IMR-90 (cell line): ENCODE measurements around the gene UQCRC2. TPM values are rescaled to one million over a fixed set of nuclear protein-coding genes. Genes with fewer than 3 reads are reported as not detected.

Experiments
- ATAC-seq: fragments of 200-7000 bp; cut with Tn5 transposase; 2 replicates; pipeline ENCODE4 v1.9.1; 2020; ENCODE audit warnings: low read depth, mild to moderate bottlenecking, moderate library complexity
- BruUV-seq: library from RNA; stranded (reverse); fragments of 400-500 nt; replicated peaks from 2 replicates; lab custom pipeline; 2021; lab: Mats Ljungman, UMichigan
- CTCF ChIA-PET: fragments of 300-600 bp; formaldehyde crosslinking; extraction: SDS; loops from one replicate; lab custom pipeline; 2021; ENCODE audit warnings: antibody characterized with exemption; lab: Yijun Ruan, JAX
- POLR2A ChIA-PET: fragments of 300-600 bp; sonication (Branson Sonifier 250); formaldehyde crosslinking; loops from one replicate; lab custom pipeline; 2022; ENCODE audit warnings: antibody characterized with exemption; ENCODE audit not compliant: unreplicated experiment; lab: Charles Lee
- DNase-seq: peaks from one replicate; pipeline ENCODE4 v3.0.0; 2013
- H2AFZ ChIP-seq: replicated peaks from 2 replicates; pipeline ENCODE3; 2013; ENCODE audit warnings: low read length, mild to moderate bottlenecking; ENCODE audit not compliant: poor library complexity
- H2AK5ac ChIP-seq: 2 replicates; pipeline ENCODE4 v1.6.1; 2013; ENCODE audit warnings: low read depth, low read length, inconsistent platforms
- H2AK9ac ChIP-seq: replicated peaks from 2 replicates; pipeline ENCODE3; 2013; ENCODE audit warnings: mild to moderate bottlenecking, low read depth, low read length, moderate library complexity; ENCODE audit not compliant: poor library complexity
- H2BK120ac ChIP-seq: 2 replicates; pipeline ENCODE4 v1.6.1; 2013; ENCODE audit warnings: low read depth, low read length, inconsistent platforms
- H2BK15ac ChIP-seq: 3 replicates; pipeline ENCODE4 v1.6.1; 2013; ENCODE audit warnings: low read depth, low read length, inconsistent platforms
- H2BK20ac ChIP-seq: 2 replicates; pipeline ENCODE4 v1.6.1; 2013; ENCODE audit warnings: low read depth, mild to moderate bottlenecking, inconsistent platforms, low read length, moderate library complexity
- H2BK5ac ChIP-seq: 2 replicates; pipeline ENCODE4 v1.6.1; 2013; ENCODE audit warnings: mild to moderate bottlenecking, low read depth, low read length, inconsistent platforms; ENCODE audit not compliant: poor library complexity, severe bottlenecking
- H3K14ac ChIP-seq: replicated peaks from 2 replicates; pipeline ENCODE4 v1.6.1; 2013; ENCODE audit warnings: low read depth, low read length, inconsistent platforms
- H3K18ac ChIP-seq: 2 replicates; pipeline ENCODE4 v1.6.1; 2013; ENCODE audit warnings: low read depth, low read length, control low read depth
- H3K23ac ChIP-seq: 2 replicates; pipeline ENCODE4 v1.6.1; 2013; ENCODE audit warnings: low read depth, low read length, inconsistent platforms
- H3K27ac ChIP-seq: 2 replicates; pipeline ENCODE4 v1.5.1; 2013; ENCODE audit warnings: mild to moderate bottlenecking, control low read depth, low read length; ENCODE audit not compliant: insufficient read depth
- H3K27me3 ChIP-seq: 2 replicates; pipeline ENCODE4 v1.6.1; 2013; ENCODE audit warnings: low read length; ENCODE audit not compliant: control insufficient read depth, insufficient read depth
- H3K36me3 ChIP-seq: 2 replicates; pipeline ENCODE4 v1.6.1; 2013; ENCODE audit warnings: low read length, mixed read lengths; ENCODE audit not compliant: control insufficient read depth, insufficient read depth
- H3K4ac ChIP-seq: 2 replicates; pipeline ENCODE4 v1.6.1; 2013; ENCODE audit warnings: low read depth, low read length, inconsistent platforms
- H3K4me1 ChIP-seq: 2 replicates; pipeline ENCODE4 v1.6.1; 2013; ENCODE audit warnings: low read length, mixed read lengths; ENCODE audit not compliant: control insufficient read depth, insufficient read depth
- H3K4me2 ChIP-seq: 2 replicates; pipeline ENCODE4 v1.6.1; 2013; ENCODE audit warnings: low read depth, mild to moderate bottlenecking, control low read depth, low read length, moderate library complexity
- H3K4me3 ChIP-seq: 2 replicates; pipeline ENCODE4 v1.5.1; 2013; ENCODE audit warnings: low read depth, mild to moderate bottlenecking, control low read depth, low read length, moderate library complexity; ENCODE audit not compliant: insufficient read depth
- H3K56ac ChIP-seq: 2 replicates; pipeline ENCODE4 v1.6.1; 2013; ENCODE audit warnings: low read length, inconsistent platforms; ENCODE audit not compliant: insufficient read depth; ENCODE audit errors: extremely low read depth
- H3K79me1 ChIP-seq, 2 experiments: 2 replicates each; pipeline ENCODE4 v1.6.1; 2013; ENCODE audit warnings: low read length in 2 of 2, inconsistent platforms in 1 of 2, low read depth in 1 of 2
- H3K9ac ChIP-seq: 2 replicates; pipeline ENCODE4 v1.6.1; 2013; ENCODE audit warnings: low read depth, low read length, control low read depth
- H3K9me1 ChIP-seq: 2 replicates; pipeline ENCODE4 v1.6.1; 2013; ENCODE audit warnings: low read length, inconsistent platforms; ENCODE audit not compliant: insufficient read depth
- H3K9me3 ChIP-seq: 2 replicates; pipeline ENCODE4 v1.6.1; 2013; ENCODE audit warnings: low read length; ENCODE audit not compliant: control insufficient read depth, insufficient read depth
- H4K20me1 ChIP-seq: 2 replicates; pipeline ENCODE4 v1.6.1; 2013; ENCODE audit warnings: low read length, inconsistent platforms; ENCODE audit not compliant: insufficient read depth
- H4K5ac ChIP-seq: 2 replicates; pipeline ENCODE4 v1.6.1; 2013; ENCODE audit warnings: mild to moderate bottlenecking, low read depth, low read length, control low read depth
- H4K8ac ChIP-seq, 2 experiments: 2 replicates each; pipeline ENCODE4 v1.6.1; 2013; ENCODE audit warnings: low read depth in 2 of 2, low read length in 2 of 2, control low read depth in 1 of 2, inconsistent platforms in 1 of 2
- H4K91ac ChIP-seq: 2 replicates; pipeline ENCODE4 v1.6.1; 2013; ENCODE audit warnings: low read depth, low read length, inconsistent platforms; ENCODE audit not compliant: insufficient read depth
- BHLHE40 ChIP-seq: fragments of 150-350 bp; IDR thresholded peaks from 2 replicates; pipeline ENCODE4 v1.6.1; 2016; ENCODE audit warnings: mild to moderate bottlenecking, low read depth, low read length
- CEBPB ChIP-seq: IDR thresholded peaks from 2 replicates; pipeline ENCODE4 v1.6.1; 2012; ENCODE audit warnings: low read depth, low read length, improper control_type of control experiment
- CHD1 ChIP-seq: IDR thresholded peaks from 2 replicates; pipeline ENCODE4 v1.6.1; 2012; ENCODE audit warnings: low read depth, low read length, improper control_type of control experiment
- FOS ChIP-seq: fragments of 150-350 bp; IDR thresholded peaks from 2 replicates; pipeline ENCODE4 v1.6.1; 2016; ENCODE audit warnings: low read depth, low read length
- MAFK ChIP-seq: IDR thresholded peaks from 2 replicates; pipeline ENCODE4 v1.6.1; 2012; ENCODE audit warnings: low read depth, low read length, improper control_type of control experiment
- MAZ ChIP-seq: IDR thresholded peaks from 2 replicates; pipeline ENCODE4 v1.6.1; 2012; ENCODE audit warnings: low read depth, mild to moderate bottlenecking, low read length, improper control_type of control experiment, moderate library complexity, borderline replicate concordance
- MXI1 ChIP-seq: IDR thresholded peaks from 2 replicates; pipeline ENCODE4 v1.6.1; 2012; ENCODE audit warnings: low read depth, mild to moderate bottlenecking, low read length, moderate library complexity, borderline replicate concordance
- NFE2L2 ChIP-seq: fragments of 150-350 bp; IDR thresholded peaks from 2 replicates; pipeline ENCODE4 v1.6.1; 2016; ENCODE audit warnings: low read depth, mild to moderate bottlenecking, low read length
- POLR2A ChIP-seq: IDR thresholded peaks from 2 replicates; pipeline ENCODE4 v1.6.1; 2012; ENCODE audit warnings: mild to moderate bottlenecking, low read depth, low read length
- RAD21 ChIP-seq: IDR thresholded peaks from 2 replicates; pipeline ENCODE4 v1.6.1; 2012; ENCODE audit warnings: low read length, improper control_type of control experiment
- RCOR1 ChIP-seq: IDR thresholded peaks from 2 replicates; pipeline ENCODE4 v1.6.1; 2012; ENCODE audit warnings: mild to moderate bottlenecking, low read length, improper control_type of control experiment; ENCODE audit not compliant: insufficient replicate concordance
- RFX5 ChIP-seq: IDR thresholded peaks from 2 replicates; pipeline ENCODE4 v1.8.0; 2012; ENCODE audit warnings: low read depth, mild to moderate bottlenecking, low read length, moderate library complexity
- SMC3 ChIP-seq: fragments of 150-350 bp; IDR thresholded peaks from 2 replicates; pipeline ENCODE4 v1.6.1; 2016; ENCODE audit warnings: low read depth, mild to moderate bottlenecking, antibody characterized with exemption, low read length, moderate library complexity
- WGBS, 2 experiments: methylation state at CpG; one replicate each; pipeline versions ENCODE4 v1.1.5 to v1.1.7; 2013; ENCODE audit warnings: missing lambda C conversion rate in 2 of 2; ENCODE audit not compliant: insufficient read length in 1 of 2; ENCODE audit errors: extremely low coverage in 2 of 2; 5-methylcytosine and 5-hydroxymethylcytosine counted together
- dilution Hi-C: fragments of 300-500 bp; cut with HindIII; formaldehyde crosslinking; loops from one replicate; pipeline ENCODE4 v1.14.3; 2018; ENCODE audit warnings: low sequenced_read_pairs; ENCODE audit not compliant: unreplicated experiment
- in situ Hi-C: fragments of 300-500 bp; cut with MboI; formaldehyde crosslinking; loops from 3 replicates; pipeline ENCODE4 v1.14.3; 2019; ENCODE audit warnings: low sequenced_read_pairs, inconsistent platforms, mixed read lengths
- intact Hi-C: fragments of 100-400 bp; cut with micrococcal nuclease; formaldehyde crosslinking; loops from 2 replicates; pipeline ENCODE4 v1.10.0; 2022
- polyA plus RNA-seq, 3 experiments: library from polyadenylated mRNA; depleted of rRNA; stranded (reverse); fragments of >200 nt; gene quantifications; 2 replicates each; pipeline ENCODE4 v1.2.3, GENCODE V29; 2012; ENCODE audit warnings: low replicate concordance in 1 of 3
- total RNA-seq: library from RNA; depleted of rRNA; stranded (reverse); fragments of >200 nt; gene quantifications from 2 replicates; pipeline ENCODE4 v1.2.3, GENCODE V29; 2012
- TF ChIP-seq, protein P1 (sequence below): conservative IDR thresholded peaks from 2 replicates; pipeline ENCODE4 v1.5.1; 2012; ENCODE audit warnings: mild to moderate bottlenecking, low read depth, low read length, improper control_type of control experiment
- TF ChIP-seq, protein P2 (sequence below): fragments of 150-350 bp; IDR thresholded peaks from 2 replicates; pipeline ENCODE4 v1.6.1; 2016; ENCODE audit warnings: low read depth, mild to moderate bottlenecking, low read length, moderate library complexity, borderline replicate concordance
- TF ChIP-seq, protein P3 (sequence below): fragments of 150-350 bp; IDR thresholded peaks from 2 replicates; pipeline ENCODE4 v1.6.1; 2017; ENCODE audit warnings: mild to moderate bottlenecking, antibody characterized with exemption, low read length, low read depth

Gene UQCRC2
- total and polyA plus RNA-seq, 2 of the 4 experiments (the other 2 are of a cell fraction): 191 to 284 TPM

DNA sequence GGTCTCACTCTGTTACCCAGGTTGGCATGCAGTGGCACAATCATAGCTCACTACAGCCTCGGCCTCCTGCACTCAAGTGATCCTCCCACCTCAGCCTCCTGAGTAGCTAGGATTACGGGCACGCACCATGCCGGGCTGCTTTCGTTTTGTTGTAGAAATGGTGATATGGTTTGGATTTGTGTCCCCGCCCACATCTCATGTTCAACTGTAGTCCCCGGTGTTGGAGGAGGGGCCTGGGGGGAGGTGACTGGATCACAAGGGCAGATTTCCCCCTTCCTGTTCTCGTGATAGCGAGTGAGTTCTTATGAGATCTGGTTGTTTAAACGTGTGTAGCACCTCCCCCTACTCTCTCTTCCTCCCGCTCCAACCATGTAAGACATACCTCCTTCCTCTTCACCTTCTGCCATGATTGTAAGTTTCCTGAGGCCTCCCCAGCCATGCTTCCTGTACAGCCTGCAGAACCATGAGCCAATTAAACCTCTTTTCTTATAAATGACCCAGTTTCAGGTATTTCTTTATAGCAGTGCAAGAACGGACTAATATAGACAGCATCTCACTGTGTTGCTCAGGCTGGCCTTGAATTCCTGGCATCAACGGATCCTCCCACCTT, 41.8 kb downstream of the UQCRC2 start:
- no peak overlapping the region for H3K14ac ChIP-seq
- no peak overlapping the region for H3K4me3 ChIP-seq
- no peaks in the 10 kb centered on the region for H3K9me3 ChIP-seq
- dilution Hi-C loops (no loop called here), intact Hi-C loops (no loop called here), in situ Hi-C loops (loop anchor here (5.0 kb wide), 2 partner anchors 102 to 187 kb away; no protein-coding TSS in a partner anchor)
- no peak overlapping the region for H2BK20ac ChIP-seq
- ChIA-PET CTCF (interaction anchor here (1.3 to 1.4 kb wide), 2 partner anchors 83 to 193 kb away, joined by 3 to 5 read pairs; no protein-coding TSS in a partner anchor), POLR2A (no interaction called here)
- H2AK9ac ChIP-seq: no peak overlapping the region
- H3K27me3 ChIP-seq: no peaks in the 10 kb centered on the region
- H3K9me1 ChIP-seq: no peaks in the 10 kb centered on the region
- no peak overlapping the region for H2BK120ac ChIP-seq
- TF ChIP-seq, protein P1, sequence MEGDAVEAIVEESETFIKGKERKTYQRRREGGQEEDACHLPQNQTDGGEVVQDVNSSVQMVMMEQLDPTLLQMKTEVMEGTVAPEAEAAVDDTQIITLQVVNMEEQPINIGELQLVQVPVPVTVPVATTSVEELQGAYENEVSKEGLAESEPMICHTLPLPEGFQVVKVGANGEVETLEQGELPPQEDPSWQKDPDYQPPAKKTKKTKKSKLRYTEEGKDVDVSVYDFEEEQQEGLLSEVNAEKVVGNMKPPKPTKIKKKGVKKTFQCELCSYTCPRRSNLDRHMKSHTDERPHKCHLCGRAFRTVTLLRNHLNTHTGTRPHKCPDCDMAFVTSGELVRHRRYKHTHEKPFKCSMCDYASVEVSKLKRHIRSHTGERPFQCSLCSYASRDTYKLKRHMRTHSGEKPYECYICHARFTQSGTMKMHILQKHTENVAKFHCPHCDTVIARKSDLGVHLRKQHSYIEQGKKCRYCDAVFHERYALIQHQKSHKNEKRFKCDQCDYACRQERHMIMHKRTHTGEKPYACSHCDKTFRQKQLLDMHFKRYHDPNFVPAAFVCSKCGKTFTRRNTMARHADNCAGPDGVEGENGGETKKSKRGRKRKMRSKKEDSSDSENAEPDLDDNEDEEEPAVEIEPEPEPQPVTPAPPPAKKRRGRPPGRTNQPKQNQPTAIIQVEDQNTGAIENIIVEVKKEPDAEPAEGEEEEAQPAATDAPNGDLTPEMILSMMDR: no peak
- TF ChIP-seq, protein P2, sequence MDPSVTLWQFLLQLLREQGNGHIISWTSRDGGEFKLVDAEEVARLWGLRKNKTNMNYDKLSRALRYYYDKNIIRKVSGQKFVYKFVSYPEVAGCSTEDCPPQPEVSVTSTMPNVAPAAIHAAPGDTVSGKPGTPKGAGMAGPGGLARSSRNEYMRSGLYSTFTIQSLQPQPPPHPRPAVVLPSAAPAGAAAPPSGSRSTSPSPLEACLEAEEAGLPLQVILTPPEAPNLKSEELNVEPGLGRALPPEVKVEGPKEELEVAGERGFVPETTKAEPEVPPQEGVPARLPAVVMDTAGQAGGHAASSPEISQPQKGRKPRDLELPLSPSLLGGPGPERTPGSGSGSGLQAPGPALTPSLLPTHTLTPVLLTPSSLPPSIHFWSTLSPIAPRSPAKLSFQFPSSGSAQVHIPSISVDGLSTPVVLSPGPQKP: no peak
- TF ChIP-seq MAZ (no peak), NFE2L2 (no peak), POLR2A (no peak), CEBPB (no peak), SMC3 (no peak), MAFK (no peak), MXI1 (no peak), CHD1 (no peak), FOS (no peak), RAD21 (no peak), BHLHE40 (no peak), RFX5 (no peak), RCOR1 (no peak)
- TF ChIP-seq, protein P3, sequence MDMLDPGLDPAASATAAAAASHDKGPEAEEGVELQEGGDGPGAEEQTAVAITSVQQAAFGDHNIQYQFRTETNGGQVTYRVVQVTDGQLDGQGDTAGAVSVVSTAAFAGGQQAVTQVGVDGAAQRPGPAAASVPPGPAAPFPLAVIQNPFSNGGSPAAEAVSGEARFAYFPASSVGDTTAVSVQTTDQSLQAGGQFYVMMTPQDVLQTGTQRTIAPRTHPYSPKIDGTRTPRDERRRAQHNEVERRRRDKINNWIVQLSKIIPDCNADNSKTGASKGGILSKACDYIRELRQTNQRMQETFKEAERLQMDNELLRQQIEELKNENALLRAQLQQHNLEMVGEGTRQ: no peak
- H3K36me3 ChIP-seq: no peaks in the 10 kb centered on the region
- H4K91ac ChIP-seq: no peak overlapping the region
- DNase-seq: no peak
- no peak overlapping the region for H4K8ac ChIP-seq
- no peaks in the 10 kb centered on the region for H3K4me1 ChIP-seq
- H2AK5ac ChIP-seq: no peak overlapping the region
- no TSS peak for BruUV-seq
- no peak overlapping the region for H3K23ac ChIP-seq
- H3K27ac ChIP-seq: no peak overlapping the region
- no peak overlapping the region for H3K18ac ChIP-seq
- no peak for ATAC-seq
- WGBS, 2 experiments: 67% methylated on average over 1 of the region's 13 CpGs; no CpG with 5 or more reads in 1 of the 2 experiments
- H3K4ac ChIP-seq: no peak overlapping the region
- no peak overlapping the region for H3K9ac ChIP-seq
- no peak overlapping the region for H2AFZ ChIP-seq
- no peak overlapping the region for H3K56ac ChIP-seq
- no peaks in the 10 kb centered on the region for H3K79me1 ChIP-seq
- no peak overlapping the region for H3K4me2 ChIP-seq
- no peaks in the 10 kb centered on the region for H4K20me1 ChIP-seq
- H2BK5ac ChIP-seq: no peak overlapping the region
- H2BK15ac ChIP-seq: no peak overlapping the region
- H4K5ac ChIP-seq: no peak overlapping the region
